DOHH2 (cell line): ENCODE data around the gene ZCRB1.

Source experiments
- EZH2phosphoT487 ChIP-seq: fragments of 200-600 bp; sonication (generic); IDR thresholded peaks from 2 replicates; pipeline ENCODE4 v1.6.1; 2017; ENCODE audit warnings: borderline replicate concordance, mild to moderate bottlenecking, antibody characterized with exemption, low read length, moderate library complexity, mixed read lengths
- TF ChIP-seq, protein P1 (sequence below): fragments of 200-600 bp; sonication (generic); IDR thresholded peaks from one replicate; pipeline ENCODE4 v1.5.1; 2014; ENCODE audit warnings: antibody characterized with exemption, mild to moderate bottlenecking, low read depth, low read length; ENCODE audit not compliant: poor library complexity, severe bottlenecking

DNA sequence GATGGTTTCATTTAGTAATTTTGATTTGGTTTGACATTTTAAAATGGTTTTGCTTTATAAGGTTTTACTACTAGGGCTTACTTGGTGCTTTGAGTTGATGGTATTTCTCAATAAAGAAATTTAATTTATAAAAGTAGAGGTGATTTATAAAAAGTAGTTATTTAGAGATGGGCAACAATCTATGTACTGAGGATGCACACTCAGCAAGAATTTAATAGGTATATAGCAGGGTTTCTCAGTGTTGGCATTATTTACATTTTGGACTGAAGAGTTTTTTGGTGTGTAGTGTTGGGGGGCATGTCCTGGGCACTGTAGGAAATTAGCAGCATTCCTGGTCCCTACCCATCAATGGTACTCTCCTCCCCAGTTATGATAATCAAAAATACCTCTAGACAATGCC is 47.8 kb upstream of the ZCRB1 start:
- TF ChIP-seq, protein P1, sequence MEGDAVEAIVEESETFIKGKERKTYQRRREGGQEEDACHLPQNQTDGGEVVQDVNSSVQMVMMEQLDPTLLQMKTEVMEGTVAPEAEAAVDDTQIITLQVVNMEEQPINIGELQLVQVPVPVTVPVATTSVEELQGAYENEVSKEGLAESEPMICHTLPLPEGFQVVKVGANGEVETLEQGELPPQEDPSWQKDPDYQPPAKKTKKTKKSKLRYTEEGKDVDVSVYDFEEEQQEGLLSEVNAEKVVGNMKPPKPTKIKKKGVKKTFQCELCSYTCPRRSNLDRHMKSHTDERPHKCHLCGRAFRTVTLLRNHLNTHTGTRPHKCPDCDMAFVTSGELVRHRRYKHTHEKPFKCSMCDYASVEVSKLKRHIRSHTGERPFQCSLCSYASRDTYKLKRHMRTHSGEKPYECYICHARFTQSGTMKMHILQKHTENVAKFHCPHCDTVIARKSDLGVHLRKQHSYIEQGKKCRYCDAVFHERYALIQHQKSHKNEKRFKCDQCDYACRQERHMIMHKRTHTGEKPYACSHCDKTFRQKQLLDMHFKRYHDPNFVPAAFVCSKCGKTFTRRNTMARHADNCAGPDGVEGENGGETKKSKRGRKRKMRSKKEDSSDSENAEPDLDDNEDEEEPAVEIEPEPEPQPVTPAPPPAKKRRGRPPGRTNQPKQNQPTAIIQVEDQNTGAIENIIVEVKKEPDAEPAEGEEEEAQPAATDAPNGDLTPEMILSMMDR: no peak
- TF ChIP-seq EZH2phosphoT487: no peak
